OCI-LY7 (cell line): ENCODE results near the gene CD70.
"Not testable (repeated sequence)": the region's sequence is repeated elsewhere in the genome, so short reads cannot be mapped to it uniquely, and the experiment has no call there.

ENCODE experiments used
- EZH2phosphoT487 ChIP-seq: fragments of 200-600 bp; sonication (generic); IDR thresholded peaks from 2 replicates; pipeline ENCODE4 v1.6.1; 2018; ENCODE audit warnings: low read depth, borderline replicate concordance, mild to moderate bottlenecking, mixed run types, antibody characterized with exemption, low read length, moderate library complexity, mixed read lengths
- TF ChIP-seq, protein P1 (sequence below): fragments of 200-600 bp; sonication (generic); conservative IDR thresholded peaks from 2 replicates; pipeline ENCODE4 v1.5.1; 2014; ENCODE audit warnings: mild to moderate bottlenecking, antibody characterized with exemption, low read length, moderate library complexity, mixed read lengths

DNA sequence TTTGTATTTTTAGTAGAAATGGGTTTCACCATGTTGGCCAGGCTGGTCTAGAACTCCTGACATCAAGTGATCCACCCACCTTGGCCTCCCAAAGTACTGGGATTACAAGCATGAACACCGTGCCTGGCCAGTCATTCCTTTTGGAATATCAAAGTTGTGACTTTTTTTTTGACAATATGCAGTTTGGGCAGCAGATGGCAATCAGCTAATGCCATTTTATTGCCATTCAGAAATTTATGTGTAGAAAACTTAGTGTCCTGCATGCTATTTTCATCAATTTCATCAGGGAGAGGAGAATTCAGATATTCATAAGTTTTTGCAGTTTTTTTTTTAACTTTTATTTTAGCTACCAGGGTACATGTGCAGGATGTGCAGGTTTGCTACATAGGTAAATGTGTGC lies 28.5 kb downstream of the CD70 start:
- TF ChIP-seq, protein P1, sequence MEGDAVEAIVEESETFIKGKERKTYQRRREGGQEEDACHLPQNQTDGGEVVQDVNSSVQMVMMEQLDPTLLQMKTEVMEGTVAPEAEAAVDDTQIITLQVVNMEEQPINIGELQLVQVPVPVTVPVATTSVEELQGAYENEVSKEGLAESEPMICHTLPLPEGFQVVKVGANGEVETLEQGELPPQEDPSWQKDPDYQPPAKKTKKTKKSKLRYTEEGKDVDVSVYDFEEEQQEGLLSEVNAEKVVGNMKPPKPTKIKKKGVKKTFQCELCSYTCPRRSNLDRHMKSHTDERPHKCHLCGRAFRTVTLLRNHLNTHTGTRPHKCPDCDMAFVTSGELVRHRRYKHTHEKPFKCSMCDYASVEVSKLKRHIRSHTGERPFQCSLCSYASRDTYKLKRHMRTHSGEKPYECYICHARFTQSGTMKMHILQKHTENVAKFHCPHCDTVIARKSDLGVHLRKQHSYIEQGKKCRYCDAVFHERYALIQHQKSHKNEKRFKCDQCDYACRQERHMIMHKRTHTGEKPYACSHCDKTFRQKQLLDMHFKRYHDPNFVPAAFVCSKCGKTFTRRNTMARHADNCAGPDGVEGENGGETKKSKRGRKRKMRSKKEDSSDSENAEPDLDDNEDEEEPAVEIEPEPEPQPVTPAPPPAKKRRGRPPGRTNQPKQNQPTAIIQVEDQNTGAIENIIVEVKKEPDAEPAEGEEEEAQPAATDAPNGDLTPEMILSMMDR: peak; percentile 72
- TF ChIP-seq EZH2phosphoT487: not testable (repeated sequence)
